DND-41 (cell line): ENCODE data around the gene BCL7A.

Experiments
- EZH2 ChIP-seq: IDR thresholded peaks from 3 replicates; pipeline ENCODE4 v1.6.1; 2012; ENCODE audit warnings: borderline replicate concordance, low read depth, mild to moderate bottlenecking, moderate library complexity, low read length, inconsistent platforms; ENCODE audit not compliant: severe bottlenecking
- TF ChIP-seq, protein P1 (sequence below): IDR thresholded peaks from 2 replicates; pipeline ENCODE4 v1.5.1; 2012; ENCODE audit warnings: borderline replicate concordance, low read length, moderate library complexity, mild to moderate bottlenecking; ENCODE audit not compliant: poor library complexity, severe bottlenecking; ENCODE audit errors: extremely low read depth

DNA sequence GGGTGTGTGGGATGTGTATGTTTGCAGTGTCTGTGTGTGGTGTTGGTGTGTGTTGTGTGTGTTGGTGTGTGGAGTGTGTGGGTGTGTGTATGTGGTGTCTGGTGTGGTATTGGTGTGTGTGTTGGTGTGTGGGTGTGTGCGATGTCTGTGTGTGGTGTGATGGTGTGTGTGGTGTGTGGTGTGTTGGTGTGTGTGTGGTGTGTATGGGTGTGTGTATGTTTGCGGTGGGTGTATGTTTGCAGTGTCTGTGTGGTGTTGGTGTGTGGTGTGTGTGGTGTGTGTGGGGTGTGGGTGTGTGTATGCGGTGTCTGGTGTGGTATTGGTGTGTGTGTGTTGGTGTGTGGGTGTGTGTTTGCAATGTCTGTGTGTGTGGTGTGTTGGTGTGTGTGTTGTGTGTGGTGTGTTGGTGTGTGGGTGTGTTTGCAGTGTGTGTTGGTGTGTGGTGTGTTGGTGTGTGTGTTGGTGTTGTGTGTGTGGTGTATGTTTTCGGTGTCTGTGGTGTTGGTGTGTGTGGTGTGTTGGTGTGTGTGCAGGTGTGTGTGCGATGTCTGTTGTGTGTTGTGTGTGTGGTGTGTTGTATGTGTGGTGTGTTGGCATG, 72.6 kb downstream of the BCL7A start:
- TF ChIP-seq, protein P1, sequence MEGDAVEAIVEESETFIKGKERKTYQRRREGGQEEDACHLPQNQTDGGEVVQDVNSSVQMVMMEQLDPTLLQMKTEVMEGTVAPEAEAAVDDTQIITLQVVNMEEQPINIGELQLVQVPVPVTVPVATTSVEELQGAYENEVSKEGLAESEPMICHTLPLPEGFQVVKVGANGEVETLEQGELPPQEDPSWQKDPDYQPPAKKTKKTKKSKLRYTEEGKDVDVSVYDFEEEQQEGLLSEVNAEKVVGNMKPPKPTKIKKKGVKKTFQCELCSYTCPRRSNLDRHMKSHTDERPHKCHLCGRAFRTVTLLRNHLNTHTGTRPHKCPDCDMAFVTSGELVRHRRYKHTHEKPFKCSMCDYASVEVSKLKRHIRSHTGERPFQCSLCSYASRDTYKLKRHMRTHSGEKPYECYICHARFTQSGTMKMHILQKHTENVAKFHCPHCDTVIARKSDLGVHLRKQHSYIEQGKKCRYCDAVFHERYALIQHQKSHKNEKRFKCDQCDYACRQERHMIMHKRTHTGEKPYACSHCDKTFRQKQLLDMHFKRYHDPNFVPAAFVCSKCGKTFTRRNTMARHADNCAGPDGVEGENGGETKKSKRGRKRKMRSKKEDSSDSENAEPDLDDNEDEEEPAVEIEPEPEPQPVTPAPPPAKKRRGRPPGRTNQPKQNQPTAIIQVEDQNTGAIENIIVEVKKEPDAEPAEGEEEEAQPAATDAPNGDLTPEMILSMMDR, result no peak
- TF ChIP-seq EZH2, result no peak
